ENCODE measurements around the gene INPP5B.
"Not testable (repeated sequence)": the region's sequence is repeated elsewhere in the genome, so short reads cannot be mapped to it uniquely, and the experiment has no call there.

The INPP5B gene

DNA sequence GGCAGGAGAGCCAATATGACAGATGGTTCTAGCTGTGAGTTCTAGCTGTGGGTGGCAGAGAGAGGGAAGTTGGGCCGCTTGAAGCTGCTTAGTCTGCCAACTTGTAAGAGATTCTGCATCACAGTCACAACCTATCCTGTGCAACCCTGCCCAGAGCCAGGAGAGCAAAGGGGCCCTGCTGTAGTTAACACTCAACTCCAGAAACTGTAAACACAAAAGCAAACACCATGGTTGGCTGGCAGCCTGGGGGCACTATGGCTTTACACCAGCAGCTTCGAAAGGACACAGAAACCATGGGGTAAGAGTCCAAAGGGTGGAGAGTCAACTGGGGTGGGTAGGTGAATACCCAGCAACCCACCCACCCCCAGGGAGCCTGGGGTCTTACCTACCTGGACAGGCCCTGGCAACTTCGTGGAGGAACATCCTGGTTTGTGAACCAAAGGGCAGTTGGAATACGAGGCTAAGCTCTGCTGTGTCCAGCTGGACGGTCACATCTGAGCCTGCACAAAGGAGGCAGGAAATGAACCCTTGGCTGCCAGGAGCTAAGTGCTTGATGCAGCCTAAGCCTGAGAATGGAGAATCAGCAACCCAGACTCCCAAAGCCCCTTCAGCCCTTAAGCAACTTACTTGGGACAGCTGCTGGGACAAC, 6.4 kb downstream of the INPP5B start:
- H3K4me3 ChIP-seq (replicated peaks; ENCODE audit: low read depth, low read length) = no peak overlapping the region
- no peak for DNase-seq (ENCODE audit: extremely low read depth, low read depth)
- TF ChIP-seq, protein P1, sequence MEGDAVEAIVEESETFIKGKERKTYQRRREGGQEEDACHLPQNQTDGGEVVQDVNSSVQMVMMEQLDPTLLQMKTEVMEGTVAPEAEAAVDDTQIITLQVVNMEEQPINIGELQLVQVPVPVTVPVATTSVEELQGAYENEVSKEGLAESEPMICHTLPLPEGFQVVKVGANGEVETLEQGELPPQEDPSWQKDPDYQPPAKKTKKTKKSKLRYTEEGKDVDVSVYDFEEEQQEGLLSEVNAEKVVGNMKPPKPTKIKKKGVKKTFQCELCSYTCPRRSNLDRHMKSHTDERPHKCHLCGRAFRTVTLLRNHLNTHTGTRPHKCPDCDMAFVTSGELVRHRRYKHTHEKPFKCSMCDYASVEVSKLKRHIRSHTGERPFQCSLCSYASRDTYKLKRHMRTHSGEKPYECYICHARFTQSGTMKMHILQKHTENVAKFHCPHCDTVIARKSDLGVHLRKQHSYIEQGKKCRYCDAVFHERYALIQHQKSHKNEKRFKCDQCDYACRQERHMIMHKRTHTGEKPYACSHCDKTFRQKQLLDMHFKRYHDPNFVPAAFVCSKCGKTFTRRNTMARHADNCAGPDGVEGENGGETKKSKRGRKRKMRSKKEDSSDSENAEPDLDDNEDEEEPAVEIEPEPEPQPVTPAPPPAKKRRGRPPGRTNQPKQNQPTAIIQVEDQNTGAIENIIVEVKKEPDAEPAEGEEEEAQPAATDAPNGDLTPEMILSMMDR (IDR thresholded peaks at IDR 0.05; ENCODE audit: low read depth, low read length, missing control alignments) = no peak

DNA sequence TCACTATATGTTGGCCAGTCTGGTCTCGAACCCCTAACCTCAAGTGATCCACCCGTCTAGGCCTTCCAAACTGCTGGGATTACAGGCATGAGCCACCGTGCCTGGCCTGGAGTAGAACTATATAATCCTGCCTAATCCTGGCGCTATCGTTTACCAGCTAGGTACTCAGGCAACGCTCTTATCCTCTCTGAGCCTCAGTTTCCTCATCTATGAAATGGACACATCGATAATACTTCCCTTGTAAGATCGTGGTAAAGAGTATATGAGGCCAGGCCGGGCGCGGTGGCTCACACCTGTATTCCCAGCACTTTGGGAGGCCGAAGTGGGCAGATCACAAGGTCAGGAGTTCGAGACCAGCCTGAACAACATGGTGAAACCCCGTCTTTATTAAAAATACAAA, 10.1 kb downstream of the INPP5B start:
- not testable (repeated sequence) for H3K4me3 ChIP-seq (replicated peaks; ENCODE audit: low read depth, low read length); DNase-seq (ENCODE audit: extremely low read depth, low read depth)

DNA sequence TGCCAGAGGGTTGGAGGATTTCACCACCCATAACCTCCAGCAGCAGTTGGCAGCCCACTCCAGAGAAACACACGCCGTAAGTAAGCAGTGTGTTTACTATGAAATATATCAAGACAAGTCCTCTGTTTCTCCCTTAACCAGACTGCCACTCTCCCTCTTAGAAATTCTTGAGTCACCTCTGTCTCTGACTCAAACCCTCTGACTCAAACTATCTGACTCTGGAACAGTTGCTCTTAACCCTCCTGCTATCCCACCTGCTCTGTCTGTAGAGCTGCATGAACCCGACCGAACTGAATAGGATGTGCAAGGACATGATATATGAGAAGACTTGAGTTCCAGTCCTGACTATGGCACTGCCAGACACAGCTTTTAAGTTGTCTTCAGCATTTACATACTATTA, 14.1 kb downstream of the INPP5B start:
- TF ChIP-seq, protein P1 (IDR thresholded peaks at IDR 0.05; ENCODE audit: low read depth, low read length, missing control alignments) = no peak
- no peak for DNase-seq (ENCODE audit: extremely low read depth, low read depth)
- no peak overlapping the region for H3K4me3 ChIP-seq (replicated peaks; ENCODE audit: low read depth, low read length)

DNA sequence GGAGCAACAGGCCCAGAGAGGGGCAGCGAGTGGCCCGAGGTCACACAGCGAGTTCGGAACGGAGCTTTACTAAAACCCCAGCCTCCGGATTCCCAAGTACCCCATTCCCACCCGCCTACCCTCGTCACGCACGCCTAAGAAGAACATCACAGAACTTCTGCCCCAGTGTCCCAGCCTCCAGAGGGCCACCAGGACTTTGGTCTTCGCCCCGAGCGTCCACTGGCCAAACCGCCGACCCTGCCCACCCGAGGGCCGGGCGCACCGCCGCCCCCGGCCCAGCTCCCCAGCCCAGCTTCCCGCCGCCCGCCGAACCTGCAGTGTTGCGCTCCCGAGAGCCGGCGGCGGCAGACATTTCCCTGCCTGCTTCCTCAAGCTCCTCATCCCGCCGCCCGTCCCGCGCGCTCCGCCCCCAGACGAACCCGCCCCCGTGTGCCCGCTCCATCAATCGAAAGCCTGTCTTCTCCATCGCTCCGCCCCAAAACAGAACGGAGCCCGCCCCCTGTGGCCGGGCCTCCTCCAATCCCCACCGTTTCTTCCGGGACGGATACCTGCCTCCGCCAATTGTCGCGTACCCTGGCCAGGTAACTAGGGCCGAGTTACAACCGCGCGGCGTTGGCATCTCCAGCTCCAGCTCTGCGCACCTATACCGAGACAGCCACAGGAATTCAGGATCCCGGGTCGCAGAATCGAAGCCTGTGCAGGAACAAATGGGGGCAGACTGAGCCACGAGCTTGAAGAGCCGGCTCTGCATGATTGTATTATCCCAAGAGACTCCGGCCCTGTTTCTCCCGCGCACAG, 15.3 kb downstream of the INPP5B start:
- TF ChIP-seq, protein P1 (IDR thresholded peaks at IDR 0.05; ENCODE audit: low read depth, low read length, missing control alignments) = no peak
- DNase-seq (ENCODE audit: extremely low read depth, low read depth) = peak; percentile 78
- H3K4me3 ChIP-seq (replicated peaks; ENCODE audit: low read depth, low read length) = peak overlapping the region; percentile 65

DNA sequence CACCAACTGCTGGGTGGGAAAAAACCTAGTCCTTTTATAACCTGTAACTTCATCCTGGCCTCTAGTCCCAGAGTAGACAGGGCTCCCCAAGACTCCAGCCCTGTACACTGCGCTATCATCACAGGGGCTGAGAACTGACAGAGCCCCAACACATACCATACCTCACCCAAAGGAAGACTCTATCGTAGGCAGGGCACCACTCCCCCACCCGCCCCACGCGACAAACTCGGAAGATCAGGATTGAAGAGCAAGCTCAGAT, 15.8 kb downstream of the INPP5B start:
- H3K4me3 ChIP-seq (replicated peaks; ENCODE audit: low read depth, low read length) = peak overlapping the region; percentile 65
- DNase-seq (ENCODE audit: extremely low read depth, low read depth) = no peak
- TF ChIP-seq, protein P1 (IDR thresholded peaks at IDR 0.05; ENCODE audit: low read depth, low read length, missing control alignments) = no peak

DNA sequence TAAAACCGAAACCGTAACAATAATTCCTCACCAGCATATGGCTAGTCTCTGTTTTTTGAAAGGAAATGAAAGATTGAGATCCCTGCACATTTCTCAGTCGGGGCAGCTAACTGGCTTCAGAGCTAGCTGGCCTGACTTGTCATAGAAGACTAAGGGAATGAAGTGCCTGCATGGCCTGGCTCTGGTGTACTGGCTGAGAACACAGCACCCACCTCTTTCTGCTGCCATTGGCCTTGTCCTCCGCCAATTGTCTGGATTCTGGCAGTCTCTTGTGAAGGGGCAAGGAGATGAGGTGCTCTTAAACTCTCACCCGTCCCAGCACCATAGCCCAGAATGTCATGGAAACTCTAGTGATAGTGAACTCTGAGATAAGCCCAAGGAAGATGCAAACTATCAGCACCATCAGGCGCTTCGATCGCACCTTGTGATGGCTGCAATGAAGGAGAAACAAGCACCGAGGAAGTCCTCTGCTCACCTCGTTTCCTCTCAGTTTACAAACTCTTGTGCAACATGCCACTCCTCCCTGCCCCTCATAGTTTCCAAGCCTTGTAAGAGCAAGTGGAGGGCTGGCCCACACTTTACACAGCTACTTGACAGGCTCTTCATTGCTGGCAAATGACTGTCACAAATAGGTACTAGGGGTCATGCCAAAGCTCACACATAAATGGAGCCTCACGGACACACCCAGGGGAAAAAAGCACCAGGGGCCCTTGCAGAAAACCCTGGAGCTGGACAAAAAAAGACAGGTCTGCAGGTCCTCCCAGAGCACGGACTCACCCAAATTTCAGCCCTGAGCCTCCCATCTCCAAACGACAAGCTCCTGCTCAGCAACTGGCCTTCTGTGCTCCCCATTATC, 16.4 kb downstream of the INPP5B start:
- no peak for DNase-seq (ENCODE audit: extremely low read depth, low read depth)
- peak overlapping the region; percentile 65 for H3K4me3 ChIP-seq (replicated peaks; ENCODE audit: low read depth, low read length)
- TF ChIP-seq, protein P1 (IDR thresholded peaks at IDR 0.05; ENCODE audit: low read depth, low read length, missing control alignments) = no peak

All from HFF-Myc (cell line).